OCI-LY3 (cell line): ENCODE measurements around the gene IL6.
"Not testable (repeated sequence)": the region's sequence is repeated elsewhere in the genome, so short reads cannot be mapped to it uniquely, and the experiment has no call there.

ENCODE experiments used
- EZH2phosphoT487 ChIP-seq: fragments of 200-600 bp; shearing (Covaris generic); IDR thresholded peaks from 2 replicates; pipeline ENCODE4 v1.6.1; 2018; ENCODE audit warnings: antibody characterized with exemption, mixed run types, low read depth
- TF ChIP-seq, protein P1 (sequence below): fragments of 200-600, 300-600 bp; sonication (generic); IDR thresholded peaks from 2 replicates; pipeline ENCODE4 v1.5.1; 2014; ENCODE audit warnings: antibody characterized with exemption, low read length, low read depth

DNA sequence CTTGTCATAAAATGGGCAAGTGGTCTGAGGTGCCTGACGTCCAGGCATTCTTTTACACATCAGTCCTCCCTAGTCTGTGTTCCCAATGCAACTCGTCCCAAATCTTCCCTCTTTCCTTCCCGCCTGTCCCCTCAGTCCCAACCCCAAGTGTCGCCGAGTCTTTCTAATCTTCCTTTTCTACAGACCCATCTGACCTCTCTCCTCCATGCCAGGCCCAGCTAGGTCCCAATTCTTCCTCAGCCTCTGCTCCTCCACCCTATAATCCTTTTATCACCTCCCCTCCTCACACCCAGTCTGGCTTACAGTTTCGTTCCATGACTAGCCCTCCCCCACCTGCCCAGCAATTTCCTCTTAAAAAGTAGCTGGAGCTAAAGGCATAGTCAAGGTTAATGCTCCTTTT lies 22.3 kb upstream of the IL6 start:
- TF ChIP-seq, protein P1, sequence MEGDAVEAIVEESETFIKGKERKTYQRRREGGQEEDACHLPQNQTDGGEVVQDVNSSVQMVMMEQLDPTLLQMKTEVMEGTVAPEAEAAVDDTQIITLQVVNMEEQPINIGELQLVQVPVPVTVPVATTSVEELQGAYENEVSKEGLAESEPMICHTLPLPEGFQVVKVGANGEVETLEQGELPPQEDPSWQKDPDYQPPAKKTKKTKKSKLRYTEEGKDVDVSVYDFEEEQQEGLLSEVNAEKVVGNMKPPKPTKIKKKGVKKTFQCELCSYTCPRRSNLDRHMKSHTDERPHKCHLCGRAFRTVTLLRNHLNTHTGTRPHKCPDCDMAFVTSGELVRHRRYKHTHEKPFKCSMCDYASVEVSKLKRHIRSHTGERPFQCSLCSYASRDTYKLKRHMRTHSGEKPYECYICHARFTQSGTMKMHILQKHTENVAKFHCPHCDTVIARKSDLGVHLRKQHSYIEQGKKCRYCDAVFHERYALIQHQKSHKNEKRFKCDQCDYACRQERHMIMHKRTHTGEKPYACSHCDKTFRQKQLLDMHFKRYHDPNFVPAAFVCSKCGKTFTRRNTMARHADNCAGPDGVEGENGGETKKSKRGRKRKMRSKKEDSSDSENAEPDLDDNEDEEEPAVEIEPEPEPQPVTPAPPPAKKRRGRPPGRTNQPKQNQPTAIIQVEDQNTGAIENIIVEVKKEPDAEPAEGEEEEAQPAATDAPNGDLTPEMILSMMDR: not testable (repeated sequence)
- not testable (repeated sequence) for TF ChIP-seq EZH2phosphoT487
